GM12878 (cell line): ENCODE results near the gene AP1S1. TPM values are rescaled to one million over a fixed set of nuclear protein-coding genes. Genes with fewer than 3 reads are reported as not detected.

Experiments
- ATAC-seq: fragments of 200-7000 bp; cut with Tn5 transposase; 3 replicates; pipeline ENCODE4 v1.9.1; 2020; ENCODE audit warnings: mild to moderate bottlenecking, moderate library complexity
- BruUV-seq: library from RNA; stranded (reverse); fragments of 400-500 nt; replicated peaks from 2 replicates; lab custom pipeline; 2021; lab: Mats Ljungman, UMichigan
- CTCF ChIA-PET: fragments of 300-600 bp; sonication (Branson Sonifier 250); formaldehyde crosslinking; extraction: SDS; loops from one replicate; lab custom pipeline; 2021; ENCODE audit warnings: inconsistent platforms; lab: Yijun Ruan, JAX
- POLR2A ChIA-PET: fragments of 350-600 bp; formaldehyde crosslinking; extraction: SDS; loops from one replicate; lab custom pipeline; 2021; ENCODE audit warnings: inconsistent platforms; lab: Charles Lee
- RAD21 ChIA-PET: fragments of 300-600 bp; sonication (Branson Sonifier 250); formaldehyde crosslinking; loops from one replicate; lab custom pipeline; 2023; ENCODE audit warnings: antibody characterized with exemption; ENCODE audit not compliant: unreplicated experiment; lab: Charles Lee
- SMC1A ChIA-PET: fragments of 300-600 bp; sonication (Branson Sonifier 250); formaldehyde crosslinking; loops from one replicate; lab custom pipeline; 2023; ENCODE audit not compliant: unreplicated experiment, uncharacterized antibody; lab: Charles Lee
- DNase-seq: peaks from one replicate; pipeline ENCODE4 v3.0.0-alpha.2; 2011; ENCODE audit warnings: low read depth, low spot score
- FAIRE-seq: peaks from 3 replicates; lab custom pipeline; 2011; peaks lifted over from hg19 to GRCh38; lab: Jason Lieb, UNC
- H2AFZ ChIP-seq: 2 replicates; pipeline ENCODE4 v1.6.0; 2011; ENCODE audit warnings: low read depth, low read length, control low read depth; ENCODE audit not compliant: control insufficient read depth
- H3K27ac ChIP-seq: 2 replicates; pipeline ENCODE4 v1.5.1; 2011; ENCODE audit warnings: control low read depth; ENCODE audit not compliant: control insufficient read depth, insufficient read depth
- H3K27me3 ChIP-seq, 2 experiments: replicated peaks in 1 of 2; 2 replicates each; pipeline versions ENCODE4 v1.6.0 to v1.6.1; 2011; ENCODE audit warnings: low read length in 1 of 2; ENCODE audit not compliant: control insufficient read depth in 2 of 2, insufficient read depth in 2 of 2
- H3K36me3 ChIP-seq, 2 experiments: 2 replicates each; pipeline ENCODE4 v1.5.1; 2011; ENCODE audit warnings: low read length in 1 of 2; ENCODE audit not compliant: control insufficient read depth in 2 of 2, insufficient read depth in 2 of 2
- H3K4me1 ChIP-seq: 2 replicates; pipeline ENCODE4 v1.6.1; 2011; ENCODE audit warnings: mild to moderate bottlenecking, low read length, moderate library complexity, mixed read lengths; ENCODE audit not compliant: control insufficient read depth, insufficient read depth
- H3K4me2 ChIP-seq: 2 replicates; pipeline ENCODE4 v1.6.0; 2011; ENCODE audit warnings: control low read depth; ENCODE audit not compliant: control insufficient read depth, insufficient read depth
- H3K4me3 ChIP-seq: fragments of 200-600 bp; sonication (generic); 2 replicates; pipeline ENCODE4 v1.5.1; 2016
- H3K79me2 ChIP-seq: 2 replicates; pipeline ENCODE4 v1.6.0; 2011; ENCODE audit warnings: low read length; ENCODE audit not compliant: control insufficient read depth, insufficient read depth
- H3K9ac ChIP-seq: 2 replicates; pipeline ENCODE4 v1.8.0; 2011; ENCODE audit warnings: low read length, control low read depth, mixed read lengths; ENCODE audit not compliant: control insufficient read depth, insufficient read depth
- H3K9me3 ChIP-seq: replicated peaks from 3 replicates; pipeline ENCODE4 v1.5.1; 2011; ENCODE audit warnings: mild to moderate bottlenecking, low read length; ENCODE audit not compliant: control insufficient read depth, insufficient read depth
- H4K20me1 ChIP-seq: 2 replicates; pipeline ENCODE4 v1.6.0; 2011; ENCODE audit not compliant: control insufficient read depth, insufficient read depth
- CEBPB ChIP-seq, 2 experiments: fragments of 150-350 bp in 1 of 2; IDR thresholded peaks; 2 replicates each; pipeline ENCODE4 v1.6.1; 2012 to 2014; ENCODE audit warnings: low read depth in 2 of 2, low read length in 2 of 2, borderline replicate concordance in 1 of 2, inconsistent platforms in 1 of 2
- FOS ChIP-seq: IDR thresholded peaks from 3 replicates; pipeline ENCODE4 v1.6.1; 2011; ENCODE audit warnings: borderline replicate concordance; ENCODE audit not compliant: insufficient read length; ENCODE audit errors: extremely low read depth
- HDAC6 ChIP-seq: fragments of 200-600 bp; sonication (generic); IDR thresholded peaks from one replicate; pipeline ENCODE4 v1.8.0; 2017; ENCODE audit warnings: antibody characterized with exemption; ENCODE audit not compliant: unreplicated experiment
- NR2F1 ChIP-seq: fragments of 450-650 bp; conservative IDR thresholded peaks from 2 replicates; pipeline ENCODE4 v1.6.1; 2017; ENCODE audit warnings: mild to moderate bottlenecking
- PKNOX1 ChIP-seq: fragments of 450-650 bp; IDR thresholded peaks from 2 replicates; pipeline ENCODE4 v1.6.1; 2016; ENCODE audit warnings: mild to moderate bottlenecking
- RAD21 ChIP-seq: IDR thresholded peaks from 2 replicates; pipeline ENCODE4 v1.6.1; 2011; ENCODE audit warnings: mild to moderate bottlenecking, low read depth, low read length, moderate library complexity; ENCODE audit not compliant: insufficient read depth
- RCOR1 ChIP-seq: conservative IDR thresholded peaks from 2 replicates; pipeline ENCODE4 v1.6.1; 2012; ENCODE audit warnings: low read depth, low read length, improper control_type of control experiment
- SMC3 ChIP-seq: IDR thresholded peaks from 2 replicates; pipeline ENCODE4 v1.6.1; 2011; ENCODE audit warnings: low read length, improper control_type of control experiment, borderline replicate concordance
- SUZ12 ChIP-seq: fragments of 200-600 bp; sonication (generic); IDR thresholded peaks from one replicate; pipeline ENCODE4 v1.6.1; 2018; ENCODE audit warnings: antibody characterized with exemption, mild to moderate bottlenecking; ENCODE audit not compliant: unreplicated experiment
- ZNF622 ChIP-seq: fragments of 450-650 bp; IDR thresholded peaks from 2 replicates; pipeline ENCODE4 v1.6.1; 2017; ENCODE audit warnings: mild to moderate bottlenecking, inconsistent platforms
- WGBS: methylation state at CpG from one replicate; pipeline ENCODE4 v1.1.6; 2016; ENCODE audit warnings: low lambda C conversion rate; ENCODE audit not compliant: insufficient replicate concordance, insufficient coverage; ENCODE audit errors: missing lambda C conversion rate; 5-methylcytosine and 5-hydroxymethylcytosine counted together
- in situ Hi-C: fragments of 300-500 bp; cut with MboI; formaldehyde crosslinking; loops from 9 replicates; pipeline ENCODE4 v1.14.3; 2018; ENCODE audit warnings: mixed read lengths
- intact Hi-C: fragments of 100-400 bp; cut with micrococcal nuclease; formaldehyde crosslinking; loops from one replicate; pipeline ENCODE4 v1.14.2; 2022; ENCODE audit not compliant: unreplicated experiment
- polyA plus RNA-seq, 11 experiments: library from polyadenylated mRNA; depleted of rRNA in 4 of 11; unstranded in 6 of 11; stranded (reverse) in 5 of 11; fragments of >200 nt; fragmentation: Nextera tagmentation in 4 of 11; fragmentation: Illumina TruSeq in 1 of 11; extraction: Ambion mirVana in 4 of 11; extraction: Trizol in 1 of 11; gene quantifications; 1 replicate in 1 of 11; 2 replicates in 10 of 11; pipeline versions ENCODE4 v1.2.1 to v1.2.3, GENCODE V29; 2011 to 2016; ENCODE audit warnings: inconsistent platforms in 2 of 11, missing spikeins in 2 of 11, low read depth in 1 of 11
- total RNA-seq, 4 experiments: library from RNA; depleted of rRNA in 3 of 4; stranded (reverse); fragments of >200 nt in 3 of 4; fragmentation: Illumina TruSeq in 1 of 4; extraction: Trizol in 1 of 4; gene quantifications; 2 replicates each; pipeline versions ENCODE4 v1.2.1 to v1.2.3, GENCODE V29; 2013 to 2021
- TF ChIP-seq, protein P1 (sequence below): fragments of 450-650 bp; conservative IDR thresholded peaks from 2 replicates; pipeline ENCODE4 v1.6.1; 2017; ENCODE audit warnings: mild to moderate bottlenecking, moderate library complexity
- TF ChIP-seq, protein P2 (sequence below): IDR thresholded peaks from 2 replicates; pipeline ENCODE4 v1.6.1; 2011; ENCODE audit warnings: low read depth, low read length, improper control_type of control experiment, borderline replicate concordance
- TF ChIP-seq, protein P3 (sequence below): fragments of 450-650 bp; formaldehyde crosslinking; IDR thresholded peaks from 2 replicates; pipeline ENCODE4 v1.4.0; 2020; ENCODE audit warnings: mild to moderate bottlenecking, moderate library complexity

Gene AP1S1
- total and polyA plus RNA-seq, 10 of the 15 experiments (the other 5 are each of a cell fraction or from before 2014, with no cell fraction given): 2.5 to 121 (median 54.9) TPM

DNA sequence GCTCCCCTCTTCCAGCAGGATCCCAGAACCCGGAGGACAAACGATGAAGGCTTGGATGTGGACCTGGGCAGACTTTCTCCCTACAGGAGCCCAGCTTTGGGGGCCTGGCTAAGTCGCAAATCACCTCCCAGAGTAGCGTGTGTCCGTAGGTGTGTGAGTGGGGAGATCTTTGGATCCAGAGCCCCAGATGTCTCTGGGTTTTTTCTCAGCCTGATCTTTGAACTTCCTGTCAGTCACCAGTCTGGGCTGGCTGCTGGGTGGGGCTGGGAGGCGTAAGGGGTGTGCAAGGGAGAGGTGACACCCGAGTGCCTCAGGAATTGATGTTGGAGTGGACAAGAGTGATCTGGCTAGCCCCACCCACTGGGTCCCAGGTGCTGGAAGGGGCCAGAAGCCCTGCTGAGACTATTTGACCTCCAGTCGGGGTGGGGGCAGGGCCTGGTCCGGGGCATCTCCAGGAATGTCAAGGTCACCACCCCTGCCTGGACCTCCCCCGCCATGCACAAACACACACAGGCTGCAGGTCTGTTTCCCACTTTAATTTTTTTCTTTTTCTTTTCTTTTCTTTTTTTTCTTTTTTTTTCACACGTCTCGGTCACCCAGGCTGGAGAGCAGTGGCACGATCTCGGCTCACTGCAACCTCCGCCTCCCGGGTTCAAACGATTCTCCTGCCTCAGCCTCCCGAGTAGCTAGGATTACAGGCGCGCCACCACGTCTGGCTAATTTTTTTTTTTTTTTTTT lies 46.8 kb downstream of the AP1S1 start, which contains the start of gene MOGAT3:
Gene MOGAT3, minus strand, starts transcription at position 175 of the 738 bp plus-strand sequence. CDS start 182 bp downstream, outside the sequence.
- Histone ChIP-seq H3K36me3 (no peaks in the 10 kb centered on the region), H3K27ac (no peak within 1 kb of the TSS), H3K4me2 (no peak within 1 kb of the TSS), H3K9ac (no peak within 1 kb of the TSS), H3K27me3 (peaks cover 0 to 9% of the 10 kb centered on the region in 2 experiments; a peak in 2 of 4 replicates), H2AFZ (no peak within 1 kb of the TSS), H3K4me1 (no peaks in the 10 kb centered on the region; the same call in 1 of the 2 replicates), H3K9me3 (no peaks in the 10 kb centered on the region), H4K20me1 (no peaks in the 10 kb centered on the region), H3K79me2 (no peaks in the 10 kb centered on the region), H3K4me3 (no peak within 1 kb of the TSS)
- CTCF ChIA-PET: interaction anchor here (0.8 to 1.3 kb wide), 4 partner anchors 9 to 122 kb away, joined by 3 to 7 read pairs (median 3); no protein-coding TSS in a partner anchor
- DNase-seq (no peak), ATAC-seq (peak; percentile 55), FAIRE-seq (no peak)
- RAD21 ChIA-PET: interaction anchor here (0.6 to 1.9 kb wide), 2 partner anchors 82 to 1260 kb away, joined by 3 to 5 read pairs; no protein-coding TSS in a partner anchor
- SMC1A ChIA-PET: interaction anchor here (0.6 to 1.2 kb wide), 4 partner anchors 17 to 82 kb away, joined by 3 to 4 read pairs (median 4); partner anchors contain the start of genes PLOD3 and ZNHIT1
- BruUV-seq: no TSS peak
- intact Hi-C loops (no loop called here), in situ Hi-C loops (no loop called here)
- WGBS: 27% methylated on average over 20 of the region's 21 CpGs
- POLR2A ChIA-PET: interaction anchor here (0.6 kb wide), 1 partner anchor 120 kb away, joined by 4 read pairs; the partner anchor contains the start of gene IFT22
- TF ChIP-seq RCOR1 (no peak), SUZ12 (no peak), RAD21 (no peak), CEBPB (IDR thresholded peaks at IDR 0.05; ENCODE audit: borderline replicate concordance in 1 of 2, low read depth in 2 of 2, low read length in 2 of 2) (no peak), HDAC6 (no peak), SMC3 (no peak), NR2F1 (0 out of 2 replicates have a peak, but pooled peaks have one; percentile 16), PKNOX1 (peak; percentile 67), ZNF622 (no peak), FOS (no peak)
- TF ChIP-seq, protein P1, sequence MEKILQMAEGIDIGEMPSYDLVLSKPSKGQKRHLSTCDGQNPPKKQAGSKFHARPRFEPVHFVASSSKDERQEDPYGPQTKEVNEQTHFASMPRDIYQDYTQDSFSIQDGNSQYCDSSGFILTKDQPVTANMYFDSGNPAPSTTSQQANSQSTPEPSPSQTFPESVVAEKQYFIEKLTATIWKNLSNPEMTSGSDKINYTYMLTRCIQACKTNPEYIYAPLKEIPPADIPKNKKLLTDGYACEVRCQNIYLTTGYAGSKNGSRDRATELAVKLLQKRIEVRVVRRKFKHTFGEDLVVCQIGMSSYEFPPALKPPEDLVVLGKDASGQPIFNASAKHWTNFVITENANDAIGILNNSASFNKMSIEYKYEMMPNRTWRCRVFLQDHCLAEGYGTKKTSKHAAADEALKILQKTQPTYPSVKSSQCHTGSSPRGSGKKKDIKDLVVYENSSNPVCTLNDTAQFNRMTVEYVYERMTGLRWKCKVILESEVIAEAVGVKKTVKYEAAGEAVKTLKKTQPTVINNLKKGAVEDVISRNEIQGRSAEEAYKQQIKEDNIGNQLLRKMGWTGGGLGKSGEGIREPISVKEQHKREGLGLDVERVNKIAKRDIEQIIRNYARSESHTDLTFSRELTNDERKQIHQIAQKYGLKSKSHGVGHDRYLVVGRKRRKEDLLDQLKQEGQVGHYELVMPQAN: no peak
- TF ChIP-seq, protein P2, sequence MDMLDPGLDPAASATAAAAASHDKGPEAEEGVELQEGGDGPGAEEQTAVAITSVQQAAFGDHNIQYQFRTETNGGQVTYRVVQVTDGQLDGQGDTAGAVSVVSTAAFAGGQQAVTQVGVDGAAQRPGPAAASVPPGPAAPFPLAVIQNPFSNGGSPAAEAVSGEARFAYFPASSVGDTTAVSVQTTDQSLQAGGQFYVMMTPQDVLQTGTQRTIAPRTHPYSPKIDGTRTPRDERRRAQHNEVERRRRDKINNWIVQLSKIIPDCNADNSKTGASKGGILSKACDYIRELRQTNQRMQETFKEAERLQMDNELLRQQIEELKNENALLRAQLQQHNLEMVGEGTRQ: no peak
- TF ChIP-seq, protein P3, sequence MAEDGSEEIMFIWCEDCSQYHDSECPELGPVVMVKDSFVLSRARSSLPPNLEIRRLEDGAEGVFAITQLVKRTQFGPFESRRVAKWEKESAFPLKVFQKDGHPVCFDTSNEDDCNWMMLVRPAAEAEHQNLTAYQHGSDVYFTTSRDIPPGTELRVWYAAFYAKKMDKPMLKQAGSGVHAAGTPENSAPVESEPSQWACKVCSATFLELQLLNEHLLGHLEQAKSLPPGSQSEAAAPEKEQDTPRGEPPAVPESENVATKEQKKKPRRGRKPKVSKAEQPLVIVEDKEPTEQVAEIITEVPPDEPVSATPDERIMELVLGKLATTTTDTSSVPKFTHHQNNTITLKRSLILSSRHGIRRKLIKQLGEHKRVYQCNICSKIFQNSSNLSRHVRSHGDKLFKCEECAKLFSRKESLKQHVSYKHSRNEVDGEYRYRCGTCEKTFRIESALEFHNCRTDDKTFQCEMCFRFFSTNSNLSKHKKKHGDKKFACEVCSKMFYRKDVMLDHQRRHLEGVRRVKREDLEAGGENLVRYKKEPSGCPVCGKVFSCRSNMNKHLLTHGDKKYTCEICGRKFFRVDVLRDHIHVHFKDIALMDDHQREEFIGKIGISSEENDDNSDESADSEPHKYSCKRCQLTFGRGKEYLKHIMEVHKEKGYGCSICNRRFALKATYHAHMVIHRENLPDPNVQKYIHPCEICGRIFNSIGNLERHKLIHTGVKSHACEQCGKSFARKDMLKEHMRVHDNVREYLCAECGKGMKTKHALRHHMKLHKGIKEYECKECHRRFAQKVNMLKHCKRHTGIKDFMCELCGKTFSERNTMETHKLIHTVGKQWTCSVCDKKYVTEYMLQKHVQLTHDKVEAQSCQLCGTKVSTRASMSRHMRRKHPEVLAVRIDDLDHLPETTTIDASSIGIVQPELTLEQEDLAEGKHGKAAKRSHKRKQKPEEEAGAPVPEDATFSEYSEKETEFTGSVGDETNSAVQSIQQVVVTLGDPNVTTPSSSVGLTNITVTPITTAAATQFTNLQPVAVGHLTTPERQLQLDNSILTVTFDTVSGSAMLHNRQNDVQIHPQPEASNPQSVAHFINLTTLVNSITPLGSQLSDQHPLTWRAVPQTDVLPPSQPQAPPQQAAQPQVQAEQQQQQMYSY (CRISPR knock-in tag): no peak
